Panc1 (cell line): ENCODE results near the gene NAV1. TPM values are rescaled to one million over a fixed set of nuclear protein-coding genes. Genes with fewer than 3 reads are reported as not detected.

Experiments
- ATAC-seq: fragments of 200-7000 bp; cut with Tn5 transposase; 2 replicates; pipeline ENCODE4 v1.9.1; 2020; ENCODE audit warnings: mild to moderate bottlenecking, moderate library complexity
- BruUV-seq: library from RNA; stranded (reverse); fragments of 400-500 nt; replicated peaks from 2 replicates; lab custom pipeline; 2021; lab: Mats Ljungman, UMichigan
- CTCF ChIA-PET: fragments of 300-600 bp; sonication (Branson Sonifier 250); formaldehyde crosslinking; loops from one replicate; lab custom pipeline; 2022; ENCODE audit warnings: antibody characterized with exemption; lab: Charles Lee
- POLR2A ChIA-PET: fragments of 300-600 bp; sonication (Branson Sonifier 250); formaldehyde crosslinking; loops from one replicate; lab custom pipeline; 2022; ENCODE audit warnings: antibody characterized with exemption; lab: Charles Lee
- DNase-seq: peaks from one replicate; pipeline ENCODE4 v3.0.0-alpha.2; 2010; ENCODE audit warnings: low read depth, low spot score
- H3K27ac ChIP-seq: 2 replicates; pipeline ENCODE4 v1.5.1; 2011; ENCODE audit warnings: mild to moderate bottlenecking, low read length, inconsistent platforms
- H3K27me3 ChIP-seq: fragments of 200-500 bp; sonication (Bioruptor generic); 2 replicates; pipeline ENCODE4 v1.6.0; 2014; ENCODE audit warnings: low read length, inconsistent platforms; ENCODE audit not compliant: control insufficient read depth, insufficient read depth
- H3K36me3 ChIP-seq: fragments of 200-500 bp; sonication (Bioruptor generic); 2 replicates; pipeline ENCODE4 v1.5.1; 2014; ENCODE audit warnings: inconsistent platforms, mild to moderate bottlenecking, low read length, moderate library complexity; ENCODE audit not compliant: control insufficient read depth, insufficient read depth
- H3K4me1 ChIP-seq: 2 replicates; pipeline ENCODE4 v1.5.1; 2011; ENCODE audit warnings: inconsistent platforms, mild to moderate bottlenecking, low read length, moderate library complexity; ENCODE audit not compliant: control insufficient read depth, insufficient read depth
- H3K4me3 ChIP-seq, 2 experiments: 2 replicates each; pipeline ENCODE4 v1.5.1; 2011 to 2012; ENCODE audit warnings: low read depth in 2 of 2, low read length in 2 of 2, mild to moderate bottlenecking in 2 of 2, inconsistent platforms in 1 of 2, moderate library complexity in 1 of 2
- H3K9me3 ChIP-seq: fragments of 200-500 bp; sonication (Bioruptor generic); 2 replicates; pipeline ENCODE4 v1.5.1; 2014; ENCODE audit warnings: low read depth, mild to moderate bottlenecking, inconsistent platforms, low read length, moderate library complexity; ENCODE audit not compliant: control insufficient read depth, insufficient read depth
- CTCF ChIP-seq: fragments of 450-650 bp; IDR thresholded peaks from 2 replicates; pipeline ENCODE4 v1.5.1; 2017; ENCODE audit warnings: mild to moderate bottlenecking
- POLR2AphosphoS5 ChIP-seq: IDR thresholded peaks from 2 replicates; pipeline ENCODE4 v1.6.1; 2012; ENCODE audit warnings: mild to moderate bottlenecking, low read depth, low read length, moderate library complexity
- REST ChIP-seq, 2 experiments: IDR thresholded peaks; 2 replicates each; pipeline ENCODE4 v1.6.1; 2011 to 2012; ENCODE audit warnings: low read depth in 2 of 2, control low read depth in 1 of 2, low read length in 1 of 2, mild to moderate bottlenecking in 1 of 2, moderate library complexity in 1 of 2; ENCODE audit not compliant: insufficient read depth in 1 of 2
- SIN3A ChIP-seq: IDR thresholded peaks from 2 replicates; pipeline ENCODE4 v1.6.1; 2012; ENCODE audit warnings: low read depth, mild to moderate bottlenecking, low read length, moderate library complexity, borderline replicate concordance; ENCODE audit not compliant: insufficient read depth
- TCF7L2 ChIP-seq: IDR thresholded peaks from 2 replicates; pipeline ENCODE4 v1.6.1; 2011; ENCODE audit warnings: mild to moderate bottlenecking, low read depth, low read length, inconsistent platforms
- in situ Hi-C: cut with HindIII; loops from 2 replicates; pipeline ENCODE4 v1.10.0; 2016; ENCODE audit warnings: low sequenced_read_pairs, low pct_unique_long_range_greater_than_20kb
- intact Hi-C: fragments of 100-400 bp; cut with micrococcal nuclease; formaldehyde crosslinking; loops from one replicate; pipeline ENCODE4 v1.10.0; 2022; ENCODE audit not compliant: unreplicated experiment
- total RNA-seq: library from RNA; stranded (reverse); gene quantifications from one replicate; pipeline ENCODE4 v1.2.1, GENCODE V29; 2021; ENCODE audit not compliant: unreplicated experiment

NAV1 gene
- total RNA-seq, 1 experiment from 2014 or later: 29.0 TPM

GRCh38 chr1:201514466-201514865, 24.5 kb upstream of the NAV1 start:
- Histone ChIP-seq H3K27ac (no peak overlapping the region), H3K4me3 (no peak overlapping the region), H3K27me3 (no peaks in the 10 kb centered on the region), H3K4me1 (peaks cover 5% of the 10 kb centered on the region; the same call in 1 of the 2 replicates), H3K9me3 (no peaks in the 10 kb centered on the region), H3K36me3 (no peaks in the 10 kb centered on the region)
- CTCF ChIA-PET: interaction anchor here (0.6 to 6.7 kb wide), 3 partner anchors 33 to 79 kb away, joined by 3 to 110 read pairs (median 23); no protein-coding TSS in a partner anchor
- TF ChIP-seq POLR2AphosphoS5 (no peak), TCF7L2 (no peak), REST (IDR thresholded peaks at IDR 0.05; ENCODE audit: insufficient read depth in 1 of 2, low read depth in 2 of 2, low read length in 1 of 2) (no peak)
- DNase-seq: no peak
- POLR2A ChIA-PET: no interaction called here
- intact Hi-C loops: no loop called here
- no TSS peak for BruUV-seq
- ATAC-seq: no peak
- in situ Hi-C loops: no loop called here

- no peak overlapping the region for H3K27ac ChIP-seq
- H3K4me1 ChIP-seq: peaks cover 5% of the 10 kb centered on the region; the same call in 1 of the 2 replicates
- ChIA-PET POLR2A (no interaction called here), CTCF (interaction anchor here (6.7 kb wide), 1 partner anchor 34 kb away, joined by 110 read pairs; no protein-coding TSS in a partner anchor)
- ATAC-seq (no peak), DNase-seq (no peak)
- TF ChIP-seq SIN3A: no peak
- TF ChIP-seq TCF7L2: no peak
- no peak for TF ChIP-seq CTCF
- TF ChIP-seq POLR2AphosphoS5: no peak
- no peak for TF ChIP-seq REST (IDR thresholded peaks at IDR 0.05; ENCODE audit: insufficient read depth in 1 of 2, low read depth in 2 of 2, low read length in 1 of 2)
- in situ Hi-C loops (no loop called here), intact Hi-C loops (no loop called here)
- H3K36me3 ChIP-seq: no peaks in the 10 kb centered on the region
- H3K4me3 ChIP-seq: no peak overlapping the region
- BruUV-seq: no TSS peak
- no peaks in the 10 kb centered on the region for H3K9me3 ChIP-seq
- H3K27me3 ChIP-seq: no peaks in the 10 kb centered on the region
Measured at GRCh38 chr1:201515062-201515750, 23.7 kb upstream of the NAV1 start.
